Activated T-cell treated with anti-CD3 and anti-CD28 coated beads for 4 hours (primary cell): ENCODE measurements around the gene RCAN1.

ENCODE experiments used
- DNase-seq: peaks from one replicate; pipeline ENCODE4 v3.0.0-alpha.2; 2020

RCAN1 gene

DNA sequence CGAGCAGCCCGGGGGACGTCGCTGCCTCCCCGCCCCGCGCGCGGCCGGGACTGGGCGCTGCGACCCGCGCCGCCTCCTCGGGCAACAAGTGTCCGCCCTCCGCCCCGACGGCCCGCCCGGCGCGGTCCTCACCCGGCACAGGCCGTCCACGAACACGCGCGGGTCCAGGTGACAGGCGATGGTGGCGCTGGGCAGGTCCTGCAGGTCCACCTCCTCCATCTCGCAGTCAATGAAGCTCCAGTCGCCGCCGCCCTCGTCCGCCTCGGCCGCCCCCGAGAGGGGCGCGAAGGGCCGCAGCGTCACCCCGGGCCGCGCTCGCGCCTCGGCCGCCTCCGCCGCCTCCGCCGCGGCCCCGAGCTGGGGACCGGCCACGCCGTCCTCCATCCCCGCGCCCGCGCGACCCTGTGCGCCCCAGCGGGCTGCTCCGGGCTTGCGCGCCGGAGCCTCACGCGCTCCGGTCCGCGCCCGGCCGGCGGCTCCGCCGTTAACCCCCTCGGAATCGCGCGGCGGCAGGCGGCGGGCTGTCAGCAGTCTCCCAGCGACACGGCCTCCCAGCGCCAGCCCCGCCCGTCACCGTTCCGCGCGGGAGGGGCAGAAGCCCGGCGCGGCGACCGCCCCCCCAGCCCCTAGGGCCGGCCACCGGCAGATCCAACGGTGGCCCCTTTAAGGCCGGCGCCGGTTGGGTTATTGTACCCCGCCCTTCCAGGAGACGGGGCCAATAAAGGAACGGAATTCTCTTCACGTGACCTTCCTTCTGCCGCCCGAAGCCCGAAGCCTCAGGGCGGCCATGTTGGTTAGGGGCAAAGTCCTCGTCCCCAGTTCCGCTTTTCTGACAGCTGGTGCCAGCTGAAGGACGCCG, at the start of gene RCAN1:
Gene RCAN1 (minus strand): TSS at position 486 of the 859 bp plus-strand sequence. CDS start 102 bp downstream, at position 384.
- peak; percentile 76 for DNase-seq

DNA sequence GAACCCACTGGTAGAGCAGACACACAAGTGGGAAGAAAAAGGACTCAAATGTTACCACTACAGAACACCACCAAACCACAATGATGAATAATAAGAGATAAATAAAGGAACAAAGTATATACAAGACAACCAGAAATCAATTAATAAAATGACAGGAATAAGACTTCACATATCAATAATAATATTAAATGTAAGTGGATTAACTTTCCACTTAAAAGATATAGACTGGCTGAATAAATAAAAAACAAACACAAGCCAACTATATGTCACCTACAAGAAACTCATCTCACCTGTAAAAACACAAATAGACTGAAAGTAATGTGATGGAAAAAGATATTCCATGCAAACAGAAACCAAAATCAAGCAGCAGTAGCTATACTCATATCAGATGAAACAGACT, 46.9 kb upstream of the RCAN1 start:
- DNase-seq, result no peak

DNA sequence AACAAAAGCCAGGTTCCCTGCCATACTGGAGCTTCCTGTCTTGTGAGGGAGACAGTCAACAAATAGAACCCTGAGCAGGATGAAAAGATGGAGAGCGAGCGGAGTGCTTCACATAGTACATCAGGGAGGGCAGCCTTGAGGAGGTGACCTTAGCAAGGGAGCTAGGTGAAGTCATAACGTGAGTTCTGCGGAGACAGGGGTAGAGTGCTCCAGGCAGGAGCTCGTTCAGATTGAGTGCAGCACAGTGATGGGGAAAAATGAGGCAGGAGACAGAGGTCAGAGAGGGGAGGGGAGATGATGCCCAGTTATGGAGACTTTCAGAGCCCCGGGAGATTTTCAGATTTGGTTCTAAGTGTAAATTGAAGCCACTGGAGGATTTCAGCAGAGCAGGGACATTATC, 38.6 kb upstream of the RCAN1 start:
- DNase-seq, result no peak

DNA sequence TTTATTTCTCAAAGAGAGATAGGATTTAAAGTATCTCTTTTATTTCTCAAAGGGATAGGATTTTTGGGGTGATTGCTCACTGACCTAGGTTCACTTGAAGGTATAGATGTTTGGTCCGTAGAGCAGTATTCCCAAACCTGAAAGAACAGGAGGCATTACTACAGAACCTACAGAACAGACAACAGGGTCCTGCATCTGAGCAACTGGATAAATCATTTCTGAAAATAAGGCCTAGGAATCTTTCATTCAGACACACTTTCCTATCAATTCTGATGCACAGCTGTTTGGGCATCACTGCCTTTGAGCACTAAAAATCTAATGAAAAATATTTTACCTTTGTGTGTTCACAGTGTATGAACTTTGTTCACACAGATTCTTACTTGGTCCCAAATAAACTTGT, 36.7 kb upstream of the RCAN1 start:
- no peak for DNase-seq

DNA sequence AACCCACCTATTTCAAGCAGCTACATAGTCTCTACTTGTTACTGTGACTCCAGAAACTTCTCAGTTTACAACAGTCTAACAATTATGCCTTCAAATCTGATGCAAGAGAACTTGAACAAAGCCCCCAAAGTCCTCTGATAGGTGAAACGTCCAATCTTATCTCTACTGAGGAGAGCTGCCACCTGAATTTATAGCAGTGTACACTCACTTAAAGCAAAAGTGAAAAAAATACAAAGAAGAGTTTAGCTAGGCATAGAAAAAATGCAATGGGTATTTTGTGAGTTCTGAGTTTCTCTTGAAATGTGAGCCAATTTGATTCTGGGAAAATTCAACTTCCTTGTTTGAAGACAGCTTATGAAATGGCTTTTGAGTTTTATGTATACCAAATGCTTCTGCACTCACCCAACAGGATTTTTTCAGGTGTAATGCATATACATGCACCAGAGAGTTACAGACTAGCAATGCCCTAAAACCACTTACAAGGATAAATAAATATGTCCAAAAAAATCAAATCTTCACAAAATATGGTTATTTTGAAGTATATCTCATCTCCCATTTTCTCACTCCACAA, 36.0 kb upstream of the RCAN1 start:
- DNase-seq, result no peak

DNA sequence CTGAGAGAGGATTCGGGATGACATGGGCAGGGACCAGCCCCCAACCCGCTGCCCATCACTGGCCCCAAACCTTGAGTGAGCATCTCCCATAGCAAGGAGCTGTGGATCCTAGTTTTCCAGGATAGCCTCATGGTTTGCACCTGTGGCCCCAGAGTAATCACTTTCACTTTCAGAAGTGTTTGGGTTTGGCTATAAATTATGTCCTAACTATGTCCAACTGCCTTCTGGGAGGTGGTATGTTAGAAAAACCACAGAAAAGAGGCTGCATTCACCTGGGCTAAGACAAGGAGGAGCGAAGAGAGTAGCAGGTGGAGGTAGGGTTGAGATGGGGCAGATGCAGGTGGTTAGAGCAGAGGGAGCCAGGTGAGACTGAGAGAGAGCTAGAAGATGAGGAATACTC, 34.5 kb upstream of the RCAN1 start:
- no peak for DNase-seq

DNA sequence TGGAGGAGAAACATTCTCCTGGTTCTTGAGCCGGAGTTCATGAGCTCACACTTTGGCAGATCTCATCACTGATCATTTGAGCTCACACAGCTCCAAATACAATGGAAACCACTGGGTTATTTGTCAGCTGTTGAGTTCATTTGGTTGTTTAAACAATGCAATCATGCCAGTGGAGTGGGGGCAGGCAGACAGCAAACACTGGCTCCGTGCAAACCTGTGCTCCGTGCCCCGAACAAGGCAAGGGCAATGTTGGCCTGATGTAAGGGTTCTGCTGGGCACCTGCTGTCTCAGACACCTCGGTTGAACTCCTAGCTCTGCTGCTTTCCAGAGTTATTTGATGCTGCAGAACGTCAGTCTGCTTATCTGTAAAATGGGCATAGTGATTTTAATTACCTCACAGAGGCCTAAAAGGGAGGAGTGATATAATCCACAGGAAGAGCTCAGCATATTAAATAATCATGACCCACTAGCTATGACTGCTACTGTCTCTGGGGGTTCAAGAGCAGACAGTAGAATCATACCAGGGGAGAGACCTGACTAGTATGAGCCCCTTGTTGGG, 33.9 kb upstream of the RCAN1 start:
- no peak for DNase-seq

DNA sequence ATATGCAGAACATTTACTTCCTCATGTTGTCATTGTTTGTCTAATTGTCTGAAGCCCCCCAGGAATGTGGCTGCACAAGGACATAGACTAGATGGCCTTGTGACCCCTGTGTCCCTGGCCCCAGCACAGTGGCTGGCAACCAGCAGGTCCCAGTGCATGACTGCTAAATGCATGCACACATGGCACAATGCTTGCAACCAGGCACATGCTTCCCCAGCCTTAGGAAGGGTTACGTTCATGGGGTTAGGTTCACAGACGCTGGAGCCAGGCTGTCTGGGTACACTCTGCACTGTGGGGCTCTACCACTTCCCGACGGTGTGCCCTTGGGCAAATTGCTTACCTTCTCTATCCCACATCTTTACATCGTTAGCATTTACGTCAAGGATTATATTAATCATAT, 32.6 kb upstream of the RCAN1 start:
- DNase-seq, result no peak

DNA sequence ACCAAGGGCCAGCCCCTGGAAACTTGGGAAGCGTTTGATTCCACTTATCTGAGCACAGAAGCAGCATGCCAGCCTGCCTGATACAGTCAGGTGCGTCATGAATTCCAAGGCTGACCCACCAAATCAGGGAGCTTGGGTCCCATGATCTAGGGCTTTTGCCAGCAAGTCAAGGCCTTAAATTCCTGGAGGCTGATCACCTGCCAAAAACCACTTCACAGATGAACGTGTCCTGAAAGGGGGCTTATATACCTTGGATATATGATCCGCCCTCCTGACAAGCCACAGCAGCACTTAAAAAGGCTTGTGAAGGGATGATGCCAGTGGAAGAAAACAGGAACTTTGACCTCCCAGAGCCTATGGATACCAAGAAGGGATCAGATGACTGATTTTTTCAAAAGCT, 29.9 kb upstream of the RCAN1 start:
- no peak for DNase-seq

DNA sequence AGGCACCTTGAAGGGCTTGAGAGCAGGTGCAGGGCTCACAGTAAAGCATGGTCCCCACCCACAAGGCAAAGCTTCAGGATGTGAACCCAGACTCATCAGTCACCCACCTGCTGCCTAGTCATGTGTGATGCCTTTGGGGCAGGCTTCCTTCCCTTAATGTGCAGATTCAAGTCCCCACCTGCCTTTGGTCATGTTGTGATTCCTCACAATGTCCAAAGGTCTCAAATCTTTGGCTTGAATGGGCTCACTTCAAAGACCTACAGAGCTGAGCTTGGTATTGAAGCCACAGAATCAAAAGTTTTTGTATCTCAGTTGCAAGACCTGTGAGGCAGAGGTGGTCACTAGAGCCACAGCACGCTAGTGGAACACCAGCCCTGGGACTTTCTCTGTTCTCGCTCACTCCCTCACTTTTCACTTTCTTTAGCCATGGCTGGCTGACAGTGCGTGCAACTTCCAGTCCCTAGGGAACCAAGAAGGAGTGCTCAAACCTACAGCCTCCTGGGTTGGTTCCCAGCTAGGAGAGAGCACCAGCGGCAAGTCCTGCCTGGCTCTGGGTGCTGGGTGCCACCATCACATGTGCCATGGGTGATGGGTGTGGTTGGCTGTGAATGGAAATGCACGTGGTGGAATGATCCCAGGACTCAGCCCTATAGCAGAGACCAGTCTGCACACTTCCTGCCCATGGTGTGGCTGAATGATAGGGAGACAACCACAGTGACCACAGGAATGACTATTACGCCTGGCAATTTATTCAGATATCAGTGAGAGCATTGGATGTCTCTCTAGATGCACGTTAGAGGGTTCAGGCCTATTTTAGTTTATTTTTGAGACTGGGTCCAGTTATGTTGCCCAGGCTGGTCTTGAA, 27.5 kb upstream of the RCAN1 start:
- no peak for DNase-seq

DNA sequence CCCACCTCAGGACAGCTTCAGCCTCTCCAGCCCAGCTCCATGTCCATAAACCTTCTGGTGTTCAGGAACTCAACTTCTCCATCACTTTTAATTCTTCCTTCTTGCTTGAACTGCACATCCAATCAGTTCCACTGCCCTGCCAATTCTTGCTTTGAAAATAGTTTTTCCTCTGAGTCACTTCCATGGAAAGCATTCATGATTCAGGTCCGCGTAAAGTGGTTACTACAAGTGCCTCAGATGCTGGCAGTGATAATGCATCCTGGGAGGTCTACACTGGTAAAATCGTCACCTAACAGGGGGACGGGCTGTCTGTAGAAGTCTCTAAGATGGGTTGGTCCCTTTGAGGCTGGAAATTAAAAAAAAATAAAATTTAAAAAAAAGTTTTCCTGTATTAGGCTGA, 25.9 kb upstream of the RCAN1 start:
- DNase-seq, result no peak

DNA sequence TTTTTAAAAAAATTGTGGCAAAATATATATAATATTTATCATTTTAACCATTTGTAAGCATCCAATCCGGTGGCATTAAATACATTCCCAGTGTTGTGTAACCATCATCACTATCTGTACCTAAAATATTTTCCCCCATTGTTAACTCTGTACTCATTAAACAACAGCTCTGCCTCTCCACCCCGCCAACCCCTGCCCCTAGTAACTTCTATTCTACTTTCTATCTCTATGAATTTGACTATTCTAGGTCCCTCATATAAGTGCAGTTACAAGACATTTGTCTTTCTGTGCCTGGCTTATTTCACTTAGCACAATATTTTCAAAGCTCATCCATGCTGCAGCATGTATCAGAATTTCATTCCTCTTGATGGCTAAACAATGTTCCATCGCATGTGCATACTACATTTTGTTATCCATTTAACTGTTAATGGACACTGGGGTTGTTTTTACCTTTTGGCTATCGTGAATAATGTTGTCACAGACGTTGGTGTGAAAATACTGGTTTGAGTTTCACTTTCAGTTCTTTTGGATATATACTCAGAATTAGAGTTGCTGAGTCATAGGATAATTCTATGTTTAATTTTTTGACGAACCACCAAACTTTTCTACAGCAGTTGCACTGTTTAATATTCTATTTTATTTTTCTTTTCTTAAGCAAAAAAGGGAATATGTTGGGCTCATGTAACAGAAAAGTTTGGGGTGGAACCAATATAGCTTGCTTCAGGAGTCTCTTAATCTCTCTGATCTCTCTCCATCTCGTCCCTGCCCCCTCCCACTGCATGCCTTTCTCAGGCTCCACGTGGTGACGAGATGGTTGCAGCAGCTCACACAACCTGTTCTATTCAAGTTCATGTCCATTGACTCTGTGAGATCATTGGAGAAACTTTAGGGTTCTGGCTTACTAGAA, 25.2 kb upstream of the RCAN1 start:
- no peak for DNase-seq

DNA sequence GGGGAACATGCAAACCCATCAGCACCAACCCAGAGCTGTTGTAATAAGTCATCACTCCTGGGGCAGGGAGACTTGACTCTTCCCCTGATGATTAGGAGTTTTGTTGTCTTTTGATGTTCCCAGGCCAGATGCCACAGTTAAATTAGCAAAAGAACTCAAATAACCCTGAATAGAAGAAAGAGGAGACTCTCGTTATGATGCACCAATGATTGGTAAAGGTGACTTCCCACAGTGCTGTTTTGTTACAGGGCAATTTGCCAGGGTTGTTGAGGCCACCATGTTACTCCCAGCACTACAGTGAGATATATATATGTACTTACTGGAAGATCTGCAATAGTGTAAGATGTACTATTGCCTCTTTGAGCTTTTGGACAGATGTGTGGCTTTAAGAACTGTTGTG, 24.3 kb upstream of the RCAN1 start:
- DNase-seq, result no peak

DNA sequence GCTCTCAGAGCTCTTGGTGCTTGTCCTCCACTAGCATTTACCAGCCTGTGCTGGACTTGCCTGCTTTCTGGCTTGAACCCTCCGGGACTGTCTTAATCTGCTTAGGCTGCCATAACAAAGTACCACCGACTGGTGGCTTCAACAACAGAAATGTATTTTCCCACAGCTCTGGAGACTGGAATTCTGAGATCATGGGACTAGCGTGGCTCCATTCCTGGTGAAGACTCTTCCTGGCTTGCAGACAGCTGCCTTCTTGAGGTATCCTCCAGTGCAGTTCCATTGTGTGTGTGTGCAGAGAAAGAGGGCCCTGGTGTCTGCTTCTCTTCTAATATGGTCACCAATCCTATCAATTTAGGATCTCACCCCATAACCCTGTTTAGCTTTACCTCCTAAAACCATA, 22.0 kb upstream of the RCAN1 start:
- DNase-seq, result no peak

DNA sequence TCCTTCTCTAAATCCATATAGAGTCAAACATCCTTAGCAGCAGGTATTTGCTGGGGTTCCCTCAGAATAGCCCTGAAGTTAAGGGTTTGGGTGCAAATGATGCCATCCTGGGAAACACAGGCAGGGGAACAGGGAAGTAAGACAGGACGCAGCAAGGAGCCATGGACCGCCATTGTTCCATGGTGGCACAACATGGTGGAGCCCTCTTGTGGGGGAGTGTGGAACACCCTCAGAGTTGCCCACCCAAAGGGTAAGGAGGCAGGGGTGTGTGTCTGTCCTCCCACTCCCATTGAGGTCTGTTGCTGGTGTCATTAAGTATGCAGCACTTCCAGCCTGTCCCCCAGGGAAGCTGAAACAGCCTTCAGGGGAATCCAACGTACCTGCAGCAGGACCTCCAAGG, 20.4 kb upstream of the RCAN1 start:
- no peak for DNase-seq

DNA sequence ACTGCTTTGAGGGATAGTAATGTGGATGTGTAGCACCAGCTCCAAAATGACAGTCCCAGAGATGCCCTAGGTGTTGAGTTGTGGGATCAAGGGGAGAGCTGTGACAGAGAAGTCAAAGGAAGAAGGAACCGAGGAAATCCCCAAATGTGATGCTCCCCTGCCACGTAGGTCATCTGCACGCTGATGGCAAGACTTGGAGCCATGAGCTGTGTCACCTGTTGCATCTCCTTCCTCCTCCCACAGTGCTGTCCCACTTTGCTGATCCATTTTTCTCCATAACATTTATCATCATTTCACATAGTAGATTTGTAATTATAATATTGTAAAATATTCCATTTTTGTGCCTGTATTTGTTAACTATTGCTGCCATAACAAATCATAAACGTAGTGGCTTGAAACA, 17.6 kb upstream of the RCAN1 start:
- no peak for DNase-seq

DNA sequence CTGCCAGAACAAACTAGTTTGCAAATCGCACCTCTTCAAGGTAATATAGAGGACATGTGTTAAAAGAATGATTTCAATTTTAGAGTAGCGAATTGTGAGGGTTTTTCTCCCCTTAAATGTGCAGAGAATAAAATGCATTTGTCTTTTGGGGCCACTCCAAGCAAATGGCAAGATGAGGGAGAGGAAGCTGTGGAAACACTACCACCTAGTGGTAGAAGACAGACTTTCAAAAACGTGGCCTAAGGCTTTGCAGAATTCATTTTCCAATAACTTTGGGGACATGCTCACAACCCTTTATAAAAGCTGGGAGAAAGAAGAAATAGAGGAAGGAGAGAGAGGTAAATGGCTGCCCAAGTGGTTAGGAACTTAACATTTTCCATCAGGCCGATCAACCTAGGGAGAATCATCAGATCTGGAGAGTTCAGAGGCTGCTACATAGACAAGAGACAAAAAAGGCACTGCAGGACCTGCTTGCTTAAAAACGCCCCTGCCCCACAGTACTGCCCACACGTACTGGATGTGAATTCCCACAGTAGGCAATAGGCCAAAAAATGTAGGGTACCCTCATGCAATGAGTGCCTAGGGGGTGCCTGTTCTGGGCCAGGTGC, 15.7 kb upstream of the RCAN1 start:
- DNase-seq, result no peak

DNA sequence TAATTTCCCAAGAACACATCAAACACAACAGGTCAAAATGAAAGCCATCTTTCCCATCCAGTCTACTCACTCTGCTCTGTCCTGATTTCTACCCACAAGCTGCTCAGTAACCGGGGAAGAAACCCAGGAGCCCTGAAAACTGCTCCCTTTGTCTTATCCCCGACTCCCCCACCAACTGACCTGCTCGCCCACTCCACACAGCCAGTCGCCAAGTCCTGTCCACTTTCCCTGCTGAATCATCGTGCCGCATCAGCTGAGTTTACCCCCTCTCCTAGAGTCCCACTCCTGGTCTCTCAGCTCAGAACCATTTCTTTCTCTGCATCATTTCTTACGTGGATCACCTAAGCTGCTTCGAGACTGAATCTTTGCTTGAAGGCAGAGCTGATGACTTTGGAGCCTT, 11.2 kb upstream of the RCAN1 start:
- DNase-seq, result no peak

DNA sequence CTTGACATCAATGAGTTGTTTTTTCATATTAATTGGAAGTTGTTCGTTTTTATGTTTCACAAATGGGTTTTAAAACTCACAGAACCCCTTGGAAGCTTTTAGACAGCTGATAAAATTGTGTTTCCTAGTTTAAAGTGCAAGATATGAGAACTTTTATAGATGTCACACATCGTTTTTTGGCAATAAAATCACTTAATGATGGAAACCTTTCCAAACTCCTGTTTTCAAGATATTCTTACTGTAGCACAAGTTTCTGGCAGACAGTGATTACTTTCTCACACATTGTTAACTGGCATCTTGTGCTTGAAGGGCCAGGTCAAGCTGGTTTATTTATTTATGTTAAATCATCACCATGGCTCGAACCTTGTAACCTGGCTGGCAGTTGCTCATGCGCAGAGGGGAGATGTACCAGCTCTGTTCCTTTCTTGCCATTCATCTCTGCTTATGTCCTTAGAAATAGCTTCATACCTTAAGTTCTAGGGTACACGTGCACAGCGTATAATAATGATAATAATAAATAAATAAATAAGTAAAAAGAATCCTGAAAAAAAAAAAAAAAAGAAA, 10.2 kb upstream of the RCAN1 start:
- DNase-seq, result no peak

DNA sequence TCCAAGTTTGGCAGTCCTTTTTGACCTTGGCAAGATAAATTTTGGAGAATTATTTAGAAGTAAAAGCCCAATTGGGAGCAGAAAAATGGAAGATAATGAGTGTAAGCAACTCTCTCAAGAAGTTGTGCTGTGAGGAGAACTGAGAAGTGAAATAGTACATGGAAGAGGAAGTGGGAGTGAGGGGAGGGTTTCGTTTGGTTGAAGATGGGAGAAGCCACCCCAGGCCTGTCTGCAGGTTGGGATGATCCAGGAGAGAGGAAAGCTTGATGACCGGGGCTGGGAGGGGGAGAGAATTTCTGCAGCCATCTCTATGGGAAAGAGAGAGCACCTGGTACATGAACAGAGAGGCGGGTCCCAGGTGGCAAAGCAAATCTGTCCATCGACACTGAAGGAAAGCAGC, 8.6 kb upstream of the RCAN1 start:
- DNase-seq, result no peak
